Neural cell (in vitro differentiated cells): ENCODE measurements around the gene PHLDB2. TPM values are rescaled to one million over a fixed set of nuclear protein-coding genes. Genes with fewer than 3 reads are reported as not detected.

Experiments
- H2AFZ ChIP-seq: fragments of 200-600, 300-800 bp; sonication (generic), shearing (Covaris generic); 2 replicates; pipeline ENCODE4 v1.6.0; 2014; ENCODE audit warnings: low read depth, mild to moderate bottlenecking, antibody characterized with exemption, low read length, moderate library complexity
- H3F3A ChIP-seq: fragments of 200-600 bp; shearing (Covaris generic); 2 replicates; pipeline ENCODE4 v1.6.1; 2016; ENCODE audit warnings: mild to moderate bottlenecking, moderate library complexity, mixed read lengths, antibody characterized with exemption, low read length; ENCODE audit not compliant: insufficient read depth, poor library complexity, severe bottlenecking
- H3K27ac ChIP-seq: fragments of 200-600, 300-800 bp; sonication (generic), shearing (Covaris generic); 2 replicates; pipeline ENCODE4 v1.5.1; 2014; ENCODE audit warnings: mild to moderate bottlenecking, low read length, moderate library complexity
- H3K27me3 ChIP-seq: fragments of 300-800, 200-600 bp; sonication (generic), shearing (Covaris generic); 2 replicates; pipeline ENCODE4 v1.6.0; 2014; ENCODE audit warnings: mild to moderate bottlenecking, low read depth, low read length, moderate library complexity; ENCODE audit not compliant: insufficient read depth
- H3K36me3 ChIP-seq: fragments of 300-800, 200-600 bp; sonication (generic), shearing (Covaris generic); 2 replicates; pipeline ENCODE4 v1.5.1; 2014; ENCODE audit warnings: mild to moderate bottlenecking, antibody characterized with exemption, low read length, moderate library complexity; ENCODE audit not compliant: insufficient read depth
- H3K4me2 ChIP-seq: fragments of 300-800, 200-600 bp; sonication (generic), shearing (Covaris generic); 2 replicates; pipeline ENCODE4 v1.6.0; 2014; ENCODE audit warnings: mild to moderate bottlenecking, low read length
- H3K4me3 ChIP-seq: fragments of 300-800, 200-600 bp; sonication (generic), shearing (Covaris generic); 2 replicates; pipeline ENCODE4 v1.5.1; 2014; ENCODE audit warnings: mild to moderate bottlenecking, low read length, moderate library complexity
- H3K79me2 ChIP-seq: fragments of 200-600 bp; shearing (Covaris generic); replicated peaks from 2 replicates; pipeline ENCODE4 v1.6.0; 2014; ENCODE audit warnings: mild to moderate bottlenecking, low read length, moderate library complexity; ENCODE audit not compliant: insufficient read depth
- H3K9ac ChIP-seq: fragments of 300-800, 200-600 bp; sonication (generic), shearing (Covaris generic); 2 replicates; pipeline ENCODE4 v1.6.1; 2016; ENCODE audit warnings: mild to moderate bottlenecking, low read length, mixed read lengths
- H3K9me2 ChIP-seq: fragments of 200-600 bp; shearing (Covaris generic); 2 replicates; pipeline ENCODE4 v1.6.1; 2016; ENCODE audit warnings: mild to moderate bottlenecking, low read length, mixed read lengths; ENCODE audit not compliant: insufficient read depth
- H3K9me3 ChIP-seq: fragments of 200-600, 300-800 bp; sonication (generic), shearing (Covaris generic); 2 replicates; pipeline ENCODE4 v1.6.1; 2016; ENCODE audit warnings: mild to moderate bottlenecking, mixed run types, low read length, moderate library complexity, mixed read lengths
- H4K20me1 ChIP-seq: fragments of 200-600 bp; shearing (Covaris generic); 2 replicates; pipeline ENCODE4 v1.6.1; 2016; ENCODE audit warnings: mild to moderate bottlenecking, mixed run types; ENCODE audit not compliant: insufficient read depth
- CTCF ChIP-seq: fragments of 450-650 bp; IDR thresholded peaks from 2 replicates; pipeline ENCODE4 v1.5.1; 2014; ENCODE audit warnings: antibody characterized with exemption, mild to moderate bottlenecking, moderate library complexity; ENCODE audit not compliant: poor library complexity, severe bottlenecking
- EP300 ChIP-seq: fragments of 450-650 bp; conservative IDR thresholded peaks from 2 replicates; pipeline ENCODE4 v1.6.1; 2014; ENCODE audit warnings: antibody characterized with exemption, mild to moderate bottlenecking, moderate library complexity; ENCODE audit not compliant: poor library complexity, severe bottlenecking
- EZH2 ChIP-seq: fragments of 200-600, 300-800 bp; shearing (Covaris generic), sonication (generic); IDR thresholded peaks from 2 replicates; pipeline ENCODE4 v1.6.1; 2014; ENCODE audit warnings: antibody characterized with exemption, low read length, borderline replicate concordance, mild to moderate bottlenecking; ENCODE audit not compliant: insufficient read depth, poor library complexity, severe bottlenecking
- MXI1 ChIP-seq: fragments of 450-650 bp; conservative IDR thresholded peaks from 2 replicates; pipeline ENCODE4 v1.6.1; 2014; ENCODE audit warnings: antibody characterized with exemption, mild to moderate bottlenecking; ENCODE audit not compliant: poor library complexity, severe bottlenecking
- POLR2AphosphoS5 ChIP-seq: IDR thresholded peaks from 2 replicates; pipeline ENCODE4 v1.6.1; 2012
- RAD21 ChIP-seq: fragments of 450-650 bp; conservative IDR thresholded peaks from 2 replicates; pipeline ENCODE4 v1.6.1; 2014; ENCODE audit warnings: antibody characterized with exemption, mild to moderate bottlenecking, moderate library complexity
- REST ChIP-seq: IDR thresholded peaks from 2 replicates; pipeline ENCODE4 v1.6.1; 2012; ENCODE audit warnings: borderline replicate concordance
- SMC3 ChIP-seq: fragments of 450-650 bp; conservative IDR thresholded peaks from 2 replicates; pipeline ENCODE4 v1.6.1; 2014; ENCODE audit warnings: antibody characterized with exemption, mild to moderate bottlenecking, moderate library complexity; ENCODE audit not compliant: poor library complexity
- TAF1 ChIP-seq: IDR thresholded peaks from 2 replicates; pipeline ENCODE4 v1.6.1; 2012; ENCODE audit warnings: low read depth
- polyA plus RNA-seq: library from polyadenylated mRNA; depleted of rRNA; stranded (reverse); fragments of >200 nt; gene quantifications from 2 replicates; pipeline ENCODE4 v1.2.3, GENCODE V29; 2014

Gene PHLDB2
- polyA plus RNA-seq, 1 donor from 2014 or later, result 1.4 TPM

GRCh38 chr3:111871809-111872623 is 13.0 kb downstream of the PHLDB2 start:
- H3K9me2 ChIP-seq, result no peaks in the 10 kb centered on the region
- H4K20me1 ChIP-seq, result no peaks in the 10 kb centered on the region
- H2AFZ ChIP-seq, result no peak overlapping the region
- no peaks in the 10 kb centered on the region for H3K9me3 ChIP-seq
- H3K79me2 ChIP-seq, result no peaks in the 10 kb centered on the region
- no peaks in the 10 kb centered on the region for H3F3A ChIP-seq
- H3K9ac ChIP-seq, result no peak overlapping the region
- no peak overlapping the region for H3K27ac ChIP-seq
- H3K27me3 ChIP-seq, result no peaks in the 10 kb centered on the region
- H3K36me3 ChIP-seq, result no peaks in the 10 kb centered on the region
- no peak overlapping the region for H3K4me3 ChIP-seq
- TF ChIP-seq RAD21, result no peak
- no peak for TF ChIP-seq POLR2AphosphoS5
- no peak for TF ChIP-seq SMC3
- no peak for TF ChIP-seq TAF1
- no peak for TF ChIP-seq REST
- TF ChIP-seq EP300, result no peak
- TF ChIP-seq CTCF, result no peak
- TF ChIP-seq MXI1, result no peak
- no peak for TF ChIP-seq EZH2
- H3K4me2 ChIP-seq, result no peak overlapping the region

GRCh38 chr3:111872979-111873378 is 13.9 kb downstream of the PHLDB2 start:
- Histone ChIP-seq H3K27ac (no peak overlapping the region), H3K36me3 (no peaks in the 10 kb centered on the region), H2AFZ (no peak overlapping the region), H3F3A (no peaks in the 10 kb centered on the region), H3K9me2 (no peaks in the 10 kb centered on the region), H4K20me1 (no peaks in the 10 kb centered on the region), H3K4me2 (no peak overlapping the region), H3K4me3 (no peak overlapping the region), H3K9me3 (no peaks in the 10 kb centered on the region), H3K27me3 (no peaks in the 10 kb centered on the region), H3K9ac (no peak overlapping the region), H3K79me2 (no peaks in the 10 kb centered on the region)
- no peak for TF ChIP-seq RAD21
- no peak for TF ChIP-seq EP300
- no peak for TF ChIP-seq SMC3
- TF ChIP-seq CTCF, result no peak
- no peak for TF ChIP-seq REST
- no peak for TF ChIP-seq MXI1
- no peak for TF ChIP-seq EZH2
- no peak for TF ChIP-seq TAF1
- TF ChIP-seq POLR2AphosphoS5, result no peak
